GM23338 (cell line): ENCODE measurements around the gene PTPRC. TPM values are rescaled to one million over a fixed set of nuclear protein-coding genes. Genes with fewer than 3 reads are reported as not detected.

Experiments used
- ATAC-seq: fragments of 200-7000 bp; cut with Tn5 transposase; 3 replicates; pipeline ENCODE4 v1.9.1; 2020
- DNase-seq: peaks from one replicate; pipeline ENCODE4 v3.0.0-alpha.2; 2015; ENCODE audit warnings: low spot score
- H2AFZ ChIP-seq: fragments of 200-600 bp; sonication (generic); 2 replicates; pipeline ENCODE4 v1.8.0; 2016; ENCODE audit warnings: antibody characterized with exemption, mild to moderate bottlenecking, moderate library complexity
- H3F3A ChIP-seq: fragments of 200-600 bp; sonication (generic); replicated peaks from 2 replicates; pipeline ENCODE4 v1.8.0; 2017; ENCODE audit warnings: antibody characterized with exemption, mixed run types, low read depth
- H3K27ac ChIP-seq: fragments of 200-600 bp; sonication (generic); 2 replicates; pipeline ENCODE4 v1.6.1; 2016; ENCODE audit warnings: low read depth
- H3K27me3 ChIP-seq: fragments of 200-600 bp; sonication (generic); 2 replicates; pipeline ENCODE4 v1.8.0; 2016; ENCODE audit warnings: mild to moderate bottlenecking, mixed run types, moderate library complexity; ENCODE audit not compliant: insufficient read depth
- H3K36me3 ChIP-seq: fragments of 200-600 bp; sonication (generic); 2 replicates; pipeline ENCODE4 v1.8.0; 2016; ENCODE audit warnings: mild to moderate bottlenecking; ENCODE audit not compliant: insufficient read depth
- H3K4me1 ChIP-seq: fragments of 200-600 bp; sonication (generic); 2 replicates; pipeline ENCODE4 v1.8.0; 2016; ENCODE audit warnings: mild to moderate bottlenecking, moderate library complexity; ENCODE audit not compliant: insufficient read depth
- H3K4me2 ChIP-seq: fragments of 200-600 bp; sonication (generic); 2 replicates; pipeline ENCODE4 v1.7.1; 2017; ENCODE audit warnings: mixed run types
- H3K4me3 ChIP-seq: fragments of 200-600 bp; sonication (generic); 2 replicates; pipeline ENCODE4 v1.6.1; 2016; ENCODE audit warnings: mixed run types
- H3K79me2 ChIP-seq: fragments of 200-600 bp; sonication (generic); replicated peaks from 2 replicates; pipeline ENCODE4 v1.8.0; 2017; ENCODE audit warnings: mild to moderate bottlenecking; ENCODE audit not compliant: insufficient read depth
- H3K9me2 ChIP-seq: fragments of 200-600 bp; sonication (generic); 2 replicates; pipeline ENCODE4 v1.8.0; 2017; ENCODE audit not compliant: insufficient read depth
- H4K20me1 ChIP-seq: fragments of 200-600 bp; sonication (generic); replicated peaks from 2 replicates; pipeline ENCODE4 v1.8.0; 2017; ENCODE audit warnings: mild to moderate bottlenecking; ENCODE audit not compliant: insufficient read depth
- H3K27ac Mint-ChIP-seq: 2 replicates; pipeline ENCODE4 v1.8.0; 2020; ENCODE audit warnings: inconsistent platforms, mild to moderate bottlenecking, moderate library complexity, mixed read lengths
- H3K27me3 Mint-ChIP-seq: 3 replicates; pipeline ENCODE4 v1.8.0; 2022; ENCODE audit warnings: low read depth, mild to moderate bottlenecking, moderate library complexity, mixed read lengths, inconsistent platforms; ENCODE audit not compliant: insufficient read depth, poor library complexity
- H3K36me3 Mint-ChIP-seq: 3 replicates; pipeline ENCODE4 v1.8.0; 2021; ENCODE audit warnings: low read depth, mild to moderate bottlenecking, inconsistent platforms, moderate library complexity, mixed read lengths
- H3K4me1 Mint-ChIP-seq: 3 replicates; pipeline ENCODE4 v1.8.0; 2020; ENCODE audit warnings: mild to moderate bottlenecking, inconsistent platforms, mixed read lengths
- H3K4me3 Mint-ChIP-seq: 3 replicates; pipeline ENCODE4 v1.8.0; 2021; ENCODE audit warnings: moderate library complexity, mild to moderate bottlenecking, inconsistent platforms, mixed read lengths
- H3K9me3 Mint-ChIP-seq: 3 replicates; pipeline ENCODE4 v1.8.0; 2020; ENCODE audit warnings: moderate library complexity, mild to moderate bottlenecking, inconsistent platforms, mixed read lengths
- CREB1 ChIP-seq: fragments of 250-450 bp; sonication (Bioruptor Pico); IDR thresholded peaks from 2 replicates; pipeline ENCODE4 v1.5.0; 2020; ENCODE audit warnings: low read depth, mild to moderate bottlenecking, moderate library complexity
- EZH2 ChIP-seq: fragments of 200-600 bp; sonication (generic); IDR thresholded peaks from one replicate; pipeline ENCODE4 v1.8.0; 2017; ENCODE audit warnings: antibody characterized with exemption, mild to moderate bottlenecking, low read depth; ENCODE audit not compliant: unreplicated experiment
- EZH2phosphoT487 ChIP-seq: fragments of 200-600 bp; sonication (generic); IDR thresholded peaks from one replicate; pipeline ENCODE4 v1.8.1; 2018; ENCODE audit warnings: antibody characterized with exemption; ENCODE audit not compliant: unreplicated experiment
- NANOG ChIP-seq: IDR thresholded peaks from 2 replicates; pipeline ENCODE4 v1.6.1; 2016; ENCODE audit warnings: antibody characterized with exemption, borderline replicate concordance
- STAT1 ChIP-seq: IDR thresholded peaks from one replicate; pipeline ENCODE4 v1.6.1; 2016; ENCODE audit warnings: antibody characterized with exemption; ENCODE audit not compliant: unreplicated experiment
- ZNF114 ChIP-seq: fragments of 250-450 bp; sonication (Bioruptor Pico); IDR thresholded peaks from 2 replicates; pipeline ENCODE4 v1.5.0; 2020; ENCODE audit warnings: mild to moderate bottlenecking, moderate library complexity
- ZNF331 ChIP-seq: fragments of 250-450 bp; sonication (Bioruptor Pico); IDR thresholded peaks from 2 replicates; pipeline ENCODE4 v1.5.0; 2020; ENCODE audit warnings: low read depth, mild to moderate bottlenecking, moderate library complexity
- polyA plus RNA-seq: library from polyadenylated mRNA; unstranded; fragments of >200 nt; fragmentation: Nextera tagmentation; extraction: Ambion mirVana; gene quantifications from 2 replicates; pipeline ENCODE4 v1.2.1, GENCODE V29; 2016
- total RNA-seq: library from RNA; depleted of rRNA; stranded (reverse); fragments of >200 nt; shearing (Covaris generic); gene quantifications from 2 replicates; pipeline ENCODE4 v1.2.3, GENCODE V29; 2014
- TF ChIP-seq, protein P1 (sequence below): IDR thresholded peaks from one replicate; pipeline ENCODE4 v1.6.1; 2018; ENCODE audit warnings: antibody characterized with exemption; ENCODE audit not compliant: unreplicated experiment
- TF ChIP-seq, protein P2 (sequence below), 2 experiments: fragments of 200-600 bp in 1 of 2; sonication (generic) in 1 of 2; conservative IDR thresholded peaks; 2 replicates each; pipeline versions ENCODE4 v1.5.1 to v1.6.1; 2016 to 2017; ENCODE audit warnings: antibody characterized with exemption in 2 of 2, low read depth in 2 of 2, mild to moderate bottlenecking in 2 of 2, moderate library complexity in 1 of 2
- TF ChIP-seq, protein P3 (sequence below): IDR thresholded peaks from 2 replicates; pipeline ENCODE4 v1.6.1; 2016; ENCODE audit warnings: antibody characterized with exemption

Gene PTPRC
- total and polyA plus RNA-seq, 2 experiments from 2014 or later: 0.10 to 0.52 TPM

DNA sequence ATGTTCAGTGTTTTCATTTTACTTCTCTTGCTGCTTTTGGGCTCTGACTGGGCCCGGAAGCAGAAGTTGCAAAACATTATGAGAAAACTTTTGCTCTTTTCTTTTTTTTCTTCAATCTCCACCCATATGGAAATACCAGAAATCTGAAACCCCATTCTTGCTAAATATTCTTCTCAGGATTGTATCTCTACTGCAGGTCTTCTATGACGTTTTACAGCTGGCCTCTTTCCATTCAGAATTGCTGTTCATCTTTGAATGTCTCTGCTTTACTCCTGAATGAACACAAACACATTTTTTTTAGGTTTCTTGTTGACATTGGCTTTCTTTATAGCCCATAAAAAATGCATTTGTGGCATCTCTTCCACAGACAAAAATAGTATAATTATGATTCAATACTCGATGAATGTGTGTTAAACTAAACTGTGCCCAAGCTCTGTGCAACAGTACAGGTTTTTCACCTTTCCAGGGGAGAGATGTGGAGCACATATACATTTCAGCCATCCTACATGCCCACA lies 18.8 kb downstream of the PTPRC start:
- Histone ChIP-seq H3K9me2 (no peaks in the 10 kb centered on the region), H2AFZ (peak overlapping the region; percentile 33; the same call in 1 of the 2 replicates), H3K27ac (no peak overlapping the region), H3F3A (no peaks in the 10 kb centered on the region), H3K79me2 (no peaks in the 10 kb centered on the region), H3K4me2 (no peak overlapping the region), H3K4me1 (peaks cover 23% of the 10 kb centered on the region), H3K36me3 (no peaks in the 10 kb centered on the region), H3K4me3 (no peak overlapping the region), H4K20me1 (no peaks in the 10 kb centered on the region), H3K27me3 (no peaks in the 10 kb centered on the region)
- Mint-ChIP-seq H3K27ac (no peak overlapping the region), H3K27me3 (no peaks in the 10 kb centered on the region), H3K36me3 (no peaks in the 10 kb centered on the region), H3K4me1 (peaks cover 6% of the 10 kb centered on the region; the same call in 2 of the 3 replicates), H3K4me3 (no peak overlapping the region), H3K9me3 (no peaks in the 10 kb centered on the region)
- TF ChIP-seq, protein P1, sequence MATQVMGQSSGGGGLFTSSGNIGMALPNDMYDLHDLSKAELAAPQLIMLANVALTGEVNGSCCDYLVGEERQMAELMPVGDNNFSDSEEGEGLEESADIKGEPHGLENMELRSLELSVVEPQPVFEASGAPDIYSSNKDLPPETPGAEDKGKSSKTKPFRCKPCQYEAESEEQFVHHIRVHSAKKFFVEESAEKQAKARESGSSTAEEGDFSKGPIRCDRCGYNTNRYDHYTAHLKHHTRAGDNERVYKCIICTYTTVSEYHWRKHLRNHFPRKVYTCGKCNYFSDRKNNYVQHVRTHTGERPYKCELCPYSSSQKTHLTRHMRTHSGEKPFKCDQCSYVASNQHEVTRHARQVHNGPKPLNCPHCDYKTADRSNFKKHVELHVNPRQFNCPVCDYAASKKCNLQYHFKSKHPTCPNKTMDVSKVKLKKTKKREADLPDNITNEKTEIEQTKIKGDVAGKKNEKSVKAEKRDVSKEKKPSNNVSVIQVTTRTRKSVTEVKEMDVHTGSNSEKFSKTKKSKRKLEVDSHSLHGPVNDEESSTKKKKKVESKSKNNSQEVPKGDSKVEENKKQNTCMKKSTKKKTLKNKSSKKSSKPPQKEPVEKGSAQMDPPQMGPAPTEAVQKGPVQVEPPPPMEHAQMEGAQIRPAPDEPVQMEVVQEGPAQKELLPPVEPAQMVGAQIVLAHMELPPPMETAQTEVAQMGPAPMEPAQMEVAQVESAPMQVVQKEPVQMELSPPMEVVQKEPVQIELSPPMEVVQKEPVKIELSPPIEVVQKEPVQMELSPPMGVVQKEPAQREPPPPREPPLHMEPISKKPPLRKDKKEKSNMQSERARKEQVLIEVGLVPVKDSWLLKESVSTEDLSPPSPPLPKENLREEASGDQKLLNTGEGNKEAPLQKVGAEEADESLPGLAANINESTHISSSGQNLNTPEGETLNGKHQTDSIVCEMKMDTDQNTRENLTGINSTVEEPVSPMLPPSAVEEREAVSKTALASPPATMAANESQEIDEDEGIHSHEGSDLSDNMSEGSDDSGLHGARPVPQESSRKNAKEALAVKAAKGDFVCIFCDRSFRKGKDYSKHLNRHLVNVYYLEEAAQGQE: no peak
- TF ChIP-seq ZNF114 (CRISPR knock-in tag) (no peak), NANOG (no peak), EZH2phosphoT487 (no peak), CREB1 (no peak), EZH2 (no peak), STAT1 (no peak), ZNF331 (no peak)
- TF ChIP-seq, protein P2, sequence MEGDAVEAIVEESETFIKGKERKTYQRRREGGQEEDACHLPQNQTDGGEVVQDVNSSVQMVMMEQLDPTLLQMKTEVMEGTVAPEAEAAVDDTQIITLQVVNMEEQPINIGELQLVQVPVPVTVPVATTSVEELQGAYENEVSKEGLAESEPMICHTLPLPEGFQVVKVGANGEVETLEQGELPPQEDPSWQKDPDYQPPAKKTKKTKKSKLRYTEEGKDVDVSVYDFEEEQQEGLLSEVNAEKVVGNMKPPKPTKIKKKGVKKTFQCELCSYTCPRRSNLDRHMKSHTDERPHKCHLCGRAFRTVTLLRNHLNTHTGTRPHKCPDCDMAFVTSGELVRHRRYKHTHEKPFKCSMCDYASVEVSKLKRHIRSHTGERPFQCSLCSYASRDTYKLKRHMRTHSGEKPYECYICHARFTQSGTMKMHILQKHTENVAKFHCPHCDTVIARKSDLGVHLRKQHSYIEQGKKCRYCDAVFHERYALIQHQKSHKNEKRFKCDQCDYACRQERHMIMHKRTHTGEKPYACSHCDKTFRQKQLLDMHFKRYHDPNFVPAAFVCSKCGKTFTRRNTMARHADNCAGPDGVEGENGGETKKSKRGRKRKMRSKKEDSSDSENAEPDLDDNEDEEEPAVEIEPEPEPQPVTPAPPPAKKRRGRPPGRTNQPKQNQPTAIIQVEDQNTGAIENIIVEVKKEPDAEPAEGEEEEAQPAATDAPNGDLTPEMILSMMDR (conservative IDR thresholded peaks at IDR 0.05; ENCODE audit: low read depth in 2 of 2): no peak
- TF ChIP-seq, protein P3, sequence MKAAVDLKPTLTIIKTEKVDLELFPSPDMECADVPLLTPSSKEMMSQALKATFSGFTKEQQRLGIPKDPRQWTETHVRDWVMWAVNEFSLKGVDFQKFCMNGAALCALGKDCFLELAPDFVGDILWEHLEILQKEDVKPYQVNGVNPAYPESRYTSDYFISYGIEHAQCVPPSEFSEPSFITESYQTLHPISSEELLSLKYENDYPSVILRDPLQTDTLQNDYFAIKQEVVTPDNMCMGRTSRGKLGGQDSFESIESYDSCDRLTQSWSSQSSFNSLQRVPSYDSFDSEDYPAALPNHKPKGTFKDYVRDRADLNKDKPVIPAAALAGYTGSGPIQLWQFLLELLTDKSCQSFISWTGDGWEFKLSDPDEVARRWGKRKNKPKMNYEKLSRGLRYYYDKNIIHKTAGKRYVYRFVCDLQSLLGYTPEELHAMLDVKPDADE: no peak
- ATAC-seq (no peak), DNase-seq (no peak)
